SW 1271 (cell line): Measurements from ENCODE around the gene CKMT2.

ENCODE experiments used
- DNase-seq, 2 experiments: peaks; one replicate each; lab custom pipeline; 2025; lab: John Stamatoyannopoulos, UW

Gene CKMT2

DNA sequence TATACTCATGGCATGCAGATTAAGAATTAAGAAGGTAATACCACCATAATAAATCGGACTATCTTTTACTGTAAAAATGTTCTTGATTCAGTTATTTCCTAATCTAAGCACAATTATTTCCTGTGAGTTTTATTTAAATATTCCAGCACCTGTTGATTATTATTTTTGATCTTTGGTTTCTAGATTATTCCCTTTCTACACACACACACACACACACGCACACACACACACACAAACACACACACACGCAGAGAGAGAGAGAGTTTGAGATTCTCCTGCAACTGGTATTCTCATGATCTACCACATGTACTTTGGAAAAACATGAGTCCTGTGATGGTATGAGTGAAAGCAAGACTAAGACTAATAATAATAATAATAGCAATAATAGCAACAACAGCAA is 17.0 kb upstream of the CKMT2 start:
- DNase-seq, result no peak

DNA sequence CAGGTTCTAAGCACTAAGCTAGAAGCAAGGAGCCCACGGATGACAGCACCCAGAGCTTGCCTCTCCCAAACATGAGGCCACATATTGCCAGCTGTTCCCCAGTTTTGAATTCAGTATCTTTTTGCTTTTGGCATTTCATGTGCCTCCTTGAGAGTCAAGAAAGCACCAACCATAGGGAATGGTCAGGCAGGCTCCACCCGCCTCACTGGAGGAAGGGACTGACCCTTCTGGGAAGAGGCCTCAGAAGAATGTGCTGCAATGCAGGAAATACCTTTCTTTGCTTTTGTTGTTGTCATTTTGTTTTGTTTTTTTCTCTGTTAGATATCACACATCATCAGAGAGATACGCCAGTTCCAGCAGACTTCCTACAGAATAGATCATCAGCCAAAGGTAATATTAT is 13.7 kb upstream of the CKMT2 start:
- no peak for DNase-seq

DNA sequence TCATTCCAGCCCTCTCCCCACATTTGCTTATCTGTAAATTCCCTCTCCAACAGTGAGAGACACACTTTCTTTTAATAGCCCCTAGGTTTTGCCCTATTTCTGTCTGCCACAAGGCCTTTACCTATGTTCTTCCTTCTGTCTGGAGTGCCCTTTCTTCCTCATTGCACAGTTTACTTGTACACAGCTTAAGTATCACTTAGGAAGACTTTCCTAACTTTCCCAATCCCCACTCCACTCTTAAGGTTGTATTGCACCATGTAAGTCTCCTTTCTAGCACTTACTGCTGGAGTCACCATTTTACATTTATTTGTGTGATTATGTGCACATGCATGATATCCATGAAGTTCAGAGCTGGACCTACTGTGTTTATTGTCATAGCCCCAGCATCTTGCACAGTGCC is 10.8 kb upstream of the CKMT2 start:
- no peak for DNase-seq

DNA sequence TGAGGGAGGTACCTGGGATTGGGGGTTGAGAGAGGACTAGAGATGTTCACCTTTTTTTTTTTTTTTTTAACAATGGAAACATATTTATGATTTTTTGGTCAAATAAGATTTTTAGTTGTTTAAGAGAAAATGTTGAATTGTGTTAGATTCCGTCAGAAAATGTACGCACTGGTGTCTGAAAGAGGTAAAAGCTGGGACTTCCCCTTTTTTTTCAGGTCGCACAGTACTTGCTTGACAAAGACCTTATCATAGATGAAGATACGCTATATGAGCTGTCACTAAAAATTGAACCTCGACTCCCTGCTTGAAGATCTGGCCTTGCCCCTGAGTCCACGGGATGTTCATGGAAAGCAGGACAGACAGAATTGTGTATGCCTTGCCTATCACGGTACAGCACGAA is 7.7 kb upstream of the CKMT2 start:
- no peak for DNase-seq

DNA sequence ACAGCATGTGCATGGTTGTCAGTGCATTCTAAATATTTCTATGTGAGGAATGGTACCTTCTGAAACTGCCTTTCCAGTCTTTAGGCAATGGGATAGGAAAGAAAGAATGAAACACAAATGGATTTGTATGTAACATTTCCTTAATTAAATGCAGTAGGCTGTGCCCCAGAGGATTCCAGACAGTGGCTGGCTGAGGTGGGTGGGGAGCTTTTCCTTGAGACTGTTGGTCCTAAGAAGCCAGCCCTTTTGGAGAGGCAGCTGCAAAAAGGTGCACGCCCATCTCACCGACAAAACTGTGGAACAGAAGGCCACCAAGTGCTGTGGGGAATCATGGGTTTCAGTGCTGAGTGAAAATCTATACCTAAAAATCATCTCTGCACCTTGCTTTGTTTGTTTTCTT is 6.8 kb upstream of the CKMT2 start:
- no peak for DNase-seq

DNA sequence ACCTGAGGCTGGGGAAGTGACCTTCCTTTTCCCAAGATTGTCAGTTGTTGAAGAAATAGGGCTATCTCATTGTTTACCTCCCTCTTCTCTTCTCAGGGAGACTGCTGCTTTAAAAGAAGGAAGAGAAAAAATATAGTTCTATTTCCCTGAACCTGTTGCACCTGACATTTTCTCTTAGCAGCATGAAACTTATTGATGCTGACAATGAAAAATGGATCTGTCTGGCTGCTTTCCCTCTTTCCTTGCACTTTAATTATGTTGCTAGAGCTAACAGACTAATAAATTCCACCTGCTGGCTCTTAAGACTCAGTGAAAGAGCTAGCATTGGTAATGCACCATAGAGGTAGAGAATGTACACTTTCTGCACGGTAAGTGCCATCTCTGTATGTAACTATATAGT is 6.2 kb upstream of the CKMT2 start:
- no peak for DNase-seq

DNA sequence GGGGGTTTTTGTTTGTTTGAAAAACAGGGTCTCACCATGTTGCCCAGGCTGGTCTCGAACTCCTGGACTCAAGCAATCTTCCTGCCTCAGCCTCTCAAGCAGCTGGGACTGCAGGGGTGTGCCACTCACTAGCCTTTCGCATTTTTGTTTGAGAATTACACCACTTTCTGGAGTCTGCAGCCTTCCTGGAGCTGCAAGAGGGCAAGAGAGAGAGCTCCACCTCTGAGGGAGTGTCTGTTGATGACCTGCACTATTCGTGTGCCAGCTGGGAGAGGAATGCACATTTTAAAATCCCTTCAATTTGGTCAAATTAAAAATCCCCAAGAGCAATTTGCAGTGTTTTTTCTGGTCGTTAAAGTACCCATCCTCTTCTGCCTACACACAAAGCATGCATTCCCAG is 5.0 kb upstream of the CKMT2 start:
- DNase-seq, result no peak

DNA sequence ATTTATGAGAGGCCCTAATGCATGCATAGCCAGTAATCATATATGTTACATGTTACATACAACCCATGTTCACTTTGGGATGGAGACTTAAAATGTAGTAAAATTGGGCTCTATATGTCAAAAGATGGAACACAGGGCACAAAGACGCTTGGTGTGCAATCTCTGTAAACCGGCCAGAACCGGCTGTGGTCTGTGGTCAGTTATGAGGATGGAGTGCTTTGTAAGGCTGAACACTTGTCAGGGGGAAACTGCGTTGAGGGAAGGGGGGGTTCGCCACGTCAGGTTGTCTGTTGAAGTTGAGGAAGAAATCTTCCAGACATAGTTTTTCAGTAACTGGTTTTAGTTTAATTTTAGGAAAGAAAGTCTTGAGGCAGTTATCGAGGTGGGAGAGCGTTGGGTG is 2.7 kb upstream of the CKMT2 start:
- DNase-seq, result no peak

DNA sequence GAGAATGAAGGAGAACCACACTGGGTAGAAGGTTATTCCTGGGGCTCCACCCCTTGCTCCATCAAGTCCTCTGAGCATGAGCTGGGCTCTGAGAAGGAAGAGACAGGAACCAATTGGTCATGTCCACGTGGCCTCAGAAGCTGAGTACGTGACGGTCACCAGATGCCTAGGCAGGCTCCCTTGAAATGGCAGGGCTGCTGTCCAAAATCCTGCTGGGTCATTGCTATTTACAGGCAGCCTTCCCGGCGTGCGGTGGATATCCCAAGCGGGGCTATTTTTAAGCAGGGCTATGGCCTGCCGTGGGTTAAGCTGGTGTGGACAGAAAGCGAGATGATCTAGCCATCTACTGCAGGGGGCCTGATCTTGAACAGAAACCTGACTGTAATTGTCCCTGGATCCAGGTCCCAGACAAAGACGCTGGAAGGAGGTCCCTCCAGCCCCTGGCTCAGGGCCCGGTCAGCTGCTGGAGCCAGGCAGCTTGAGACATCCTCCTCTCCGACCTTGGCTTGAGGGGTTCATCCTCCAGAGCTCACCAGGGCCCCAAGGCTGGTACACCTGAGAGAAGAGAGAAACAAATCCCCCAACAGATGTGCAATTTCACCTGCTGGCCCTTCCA is 550 bp upstream of the CKMT2 start:
- no peak for DNase-seq

DNA sequence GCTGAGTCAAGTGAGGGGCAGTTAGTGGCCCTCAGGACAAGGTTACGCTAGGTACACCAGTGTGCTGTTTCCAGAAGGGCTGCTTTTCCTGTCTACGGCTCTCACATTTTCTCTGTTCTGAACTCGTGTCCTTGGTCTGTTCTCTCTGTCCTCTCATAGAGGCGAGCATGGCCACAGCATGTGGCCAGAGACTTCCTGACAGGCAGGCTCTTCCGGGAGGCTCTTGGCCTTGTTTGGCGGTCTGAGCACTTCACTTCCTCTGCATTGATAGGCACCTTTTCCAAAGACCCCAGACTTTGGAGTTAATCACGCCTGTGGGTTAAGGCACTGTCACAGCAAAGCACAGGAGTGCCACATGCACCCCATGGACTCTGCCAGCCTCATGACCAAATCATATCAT is 1.2 kb downstream of the CKMT2 start:
- DNase-seq, result no peak

DNA sequence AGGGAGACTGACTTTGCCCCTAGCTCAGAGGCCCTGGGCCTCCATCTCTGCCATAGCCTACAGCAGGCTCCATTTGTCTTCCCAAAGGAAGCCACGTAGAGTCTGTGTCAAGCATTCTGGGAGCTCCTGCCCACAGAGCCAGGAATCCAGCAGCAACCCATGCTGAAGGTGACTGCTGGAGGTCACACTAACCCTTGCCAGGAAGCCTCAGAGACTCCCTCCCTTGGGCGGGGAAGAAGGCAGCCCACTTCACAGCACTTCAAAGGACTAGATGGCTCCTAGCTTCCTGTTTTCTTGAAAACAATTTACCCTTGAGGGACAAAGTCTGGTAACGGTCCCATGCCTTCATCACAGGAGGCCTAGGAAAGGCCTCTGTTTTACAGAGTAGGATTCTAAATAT is 1.7 kb downstream of the CKMT2 start:
- DNase-seq, result no peak

DNA sequence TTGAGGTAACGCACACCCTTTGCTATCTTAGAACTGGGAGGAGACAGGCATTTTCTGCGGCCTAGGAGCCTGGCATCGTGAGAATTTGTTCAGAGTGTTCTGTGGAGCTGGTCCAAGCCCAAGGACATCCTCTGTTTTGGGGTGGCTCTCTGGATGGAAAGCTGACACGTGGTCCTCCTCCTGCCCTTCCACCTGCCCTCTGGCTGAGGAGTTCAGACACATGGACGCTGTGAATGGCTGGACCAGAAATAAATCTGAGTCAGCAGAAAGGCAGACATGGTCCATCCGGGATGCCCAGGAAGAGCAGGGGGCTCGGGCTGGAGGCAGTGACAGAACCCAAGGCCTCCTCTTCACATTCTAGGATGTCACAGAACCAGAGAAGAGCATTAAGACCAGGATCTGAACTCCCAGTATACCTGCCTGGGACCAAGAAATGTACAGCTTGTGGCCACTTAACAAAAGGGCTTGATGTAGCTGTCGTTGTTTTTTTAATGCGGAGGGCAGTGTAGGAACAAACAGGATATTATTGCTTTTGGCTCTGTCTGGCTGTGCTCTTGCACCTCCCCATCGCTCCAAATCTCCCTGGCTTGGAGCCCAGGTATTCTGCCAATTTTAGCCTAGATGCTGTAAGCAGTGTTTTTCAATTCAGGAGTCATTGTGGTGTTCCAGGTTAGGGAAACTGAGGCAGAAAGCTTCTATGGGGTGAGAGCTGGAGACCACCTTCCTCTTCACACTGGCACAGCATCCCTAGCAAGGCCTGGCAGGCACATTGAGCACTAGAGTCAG is 2.4 kb downstream of the CKMT2 start:
- DNase-seq, result no peak

DNA sequence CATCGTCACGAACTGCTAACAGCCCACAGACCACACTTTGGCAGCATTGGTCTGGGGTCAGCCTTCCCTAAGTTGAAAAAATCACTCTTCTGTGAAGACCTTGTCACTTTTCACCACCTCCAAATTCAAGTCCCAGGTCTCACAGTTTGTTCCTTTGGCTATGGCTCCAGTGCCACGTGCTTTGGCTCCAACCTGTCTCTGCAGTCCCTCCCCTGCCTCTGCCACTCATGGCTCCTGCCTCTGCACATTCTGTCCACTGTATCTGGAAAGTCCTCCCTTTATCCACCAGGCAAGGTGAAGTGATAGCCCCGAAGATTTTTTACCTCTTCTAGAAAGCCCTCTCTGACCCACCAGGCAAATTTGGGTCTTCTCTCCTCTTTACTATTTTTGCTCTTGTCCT is 5.3 kb downstream of the CKMT2 start:
- no peak for DNase-seq

DNA sequence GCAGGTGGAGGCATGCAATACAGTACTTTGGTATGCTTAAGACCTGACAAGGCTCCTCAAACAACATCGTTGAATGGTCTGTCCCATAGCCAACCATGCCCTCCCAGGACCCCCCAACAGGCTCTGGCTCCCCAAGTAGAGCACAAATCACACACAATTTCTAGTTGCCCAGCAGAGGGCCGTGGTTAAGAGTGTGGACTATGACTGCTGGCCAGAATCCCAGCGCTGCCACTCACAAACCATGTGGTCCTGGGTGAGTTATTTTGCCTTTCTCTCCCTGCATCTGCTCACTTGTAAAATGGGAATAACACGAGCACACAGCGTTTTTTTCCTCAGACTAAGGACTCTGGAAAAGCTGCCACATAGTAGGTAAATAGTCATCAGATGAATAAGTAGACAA is 6.5 kb downstream of the CKMT2 start:
- no peak for DNase-seq

DNA sequence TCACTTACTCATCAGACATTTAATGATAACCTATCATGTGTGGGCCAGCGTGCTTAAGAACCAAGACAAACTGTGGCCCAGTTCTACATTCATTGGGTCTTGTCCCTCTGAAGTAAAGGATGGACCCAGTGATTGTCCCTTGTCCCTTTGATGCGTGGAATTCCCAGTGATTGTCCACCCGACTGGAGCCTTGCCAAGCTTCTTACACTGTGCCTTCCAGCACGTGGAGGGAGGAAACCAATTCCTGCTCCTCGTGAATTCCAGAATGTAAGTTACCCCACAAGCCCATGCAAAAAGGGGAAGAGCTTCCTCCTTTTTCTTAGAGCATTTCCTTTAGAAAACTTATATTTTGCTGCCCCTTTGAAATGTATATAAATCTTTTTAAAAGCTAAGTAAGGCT is 7.9 kb downstream of the CKMT2 start:
- no peak for DNase-seq

DNA sequence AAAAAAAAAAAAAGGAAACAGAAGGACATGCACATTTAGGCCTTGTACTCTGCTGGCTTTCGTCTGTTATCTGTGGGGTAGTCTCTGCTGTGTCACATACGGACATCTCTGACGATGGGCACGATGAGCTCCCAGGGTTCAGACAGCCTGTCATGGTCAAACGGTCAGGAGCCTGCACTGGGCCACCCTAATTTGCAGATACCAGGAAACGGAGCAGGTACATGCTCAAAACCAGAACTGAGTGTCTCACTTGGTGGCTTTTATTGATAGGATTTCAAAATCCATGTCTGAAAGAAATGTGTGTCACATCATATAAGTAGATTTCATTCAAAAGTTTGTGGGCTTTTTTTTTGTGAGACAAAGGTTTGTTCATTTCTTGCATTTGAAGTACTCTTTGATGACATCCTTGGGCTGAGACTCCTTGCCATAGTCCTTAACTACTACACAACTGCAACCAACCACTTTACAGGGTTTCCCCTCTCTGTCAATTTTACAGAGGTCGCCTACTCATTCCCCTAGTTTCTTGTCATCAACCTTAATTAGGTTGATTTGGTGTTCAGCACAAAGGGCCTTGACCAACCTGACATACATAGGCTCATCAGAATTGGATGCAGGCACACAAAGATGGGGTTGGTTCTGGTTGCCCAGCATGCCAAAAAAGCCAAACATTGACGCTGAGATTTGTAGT is 9.0 kb downstream of the CKMT2 start:
- DNase-seq, result no peak

DNA sequence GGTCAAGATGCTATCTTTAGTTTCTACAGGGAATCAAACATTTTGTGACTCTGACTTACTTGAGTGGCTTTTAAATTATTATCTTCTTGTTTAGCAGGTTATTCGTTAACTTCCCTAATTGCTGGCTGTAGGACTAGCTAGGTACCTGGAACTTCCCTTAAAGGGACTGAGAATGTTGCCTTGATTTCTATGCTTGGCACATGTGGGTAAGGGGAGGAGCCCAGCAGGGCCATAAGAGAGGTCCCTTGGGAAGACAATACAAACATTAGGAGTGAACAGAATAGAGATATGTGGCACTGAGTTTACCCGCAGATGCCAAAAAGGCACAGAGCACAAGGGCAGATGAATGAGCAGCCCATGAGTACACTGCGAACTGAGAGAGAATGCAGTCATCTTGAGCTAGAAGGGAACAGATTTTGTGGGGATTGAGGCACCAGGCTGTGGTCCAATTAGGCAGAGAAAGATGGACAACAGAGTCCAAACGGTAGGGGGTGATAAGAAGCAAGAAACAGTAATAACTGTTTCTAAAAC is 9.8 kb downstream of the CKMT2 start:
- no peak for DNase-seq

DNA sequence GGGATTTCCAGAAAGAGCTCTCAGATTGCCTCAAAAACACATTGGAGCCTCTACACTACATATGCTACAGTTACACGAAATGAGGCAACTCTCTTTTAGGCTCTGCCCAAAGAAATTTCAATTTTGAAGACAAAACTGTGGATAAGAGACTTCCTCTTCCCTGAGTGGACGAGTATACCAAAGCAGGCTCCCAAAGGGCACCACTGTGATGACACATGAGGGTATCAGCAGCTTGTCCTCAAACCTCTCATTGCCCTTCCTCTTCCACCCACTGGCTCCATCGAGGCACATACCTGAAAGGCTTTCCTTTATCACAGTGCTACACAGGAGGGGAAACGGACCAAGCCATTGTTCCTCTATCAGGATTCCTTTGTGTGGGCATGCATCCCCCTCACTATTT is 11.3 kb downstream of the CKMT2 start:
- no peak for DNase-seq

DNA sequence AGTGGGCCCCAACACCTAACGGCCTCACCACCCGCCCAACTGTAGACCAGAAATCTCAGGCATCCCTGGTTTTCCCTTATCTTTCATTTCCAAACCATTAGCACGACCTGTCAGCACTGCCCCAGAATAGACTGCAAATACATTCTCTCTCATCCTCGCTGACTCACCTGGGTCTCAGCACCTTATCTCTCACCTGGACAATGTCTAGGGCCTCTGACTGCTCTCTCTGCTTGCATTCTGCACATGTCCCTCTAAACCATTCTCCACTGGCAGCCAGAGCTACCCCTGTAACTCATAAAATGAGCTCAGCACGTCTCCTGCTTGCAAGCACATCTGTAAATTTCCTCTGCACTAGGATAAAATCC is 12.7 kb downstream of the CKMT2 start:
- no peak for DNase-seq

DNA sequence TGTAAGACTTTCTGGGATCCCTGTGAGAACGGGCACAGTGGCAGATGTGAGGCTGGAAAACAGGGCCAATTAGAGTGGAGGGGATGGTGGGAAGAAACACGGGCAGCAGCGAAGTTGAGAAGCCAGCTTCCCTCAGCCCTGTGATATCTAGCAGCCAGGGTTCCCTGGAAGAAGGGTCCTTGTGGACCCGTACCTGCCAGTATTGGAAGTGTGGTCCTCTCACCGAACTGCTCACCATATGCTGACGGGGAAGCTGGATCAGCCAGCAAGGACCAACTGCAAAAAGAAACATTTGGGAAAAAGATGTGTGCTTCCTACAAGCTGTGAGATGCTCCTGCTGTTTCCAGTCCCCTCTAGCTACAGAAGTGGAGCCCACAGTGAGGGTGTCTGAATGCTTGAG is 13.6 kb downstream of the CKMT2 start:
- no peak for DNase-seq

DNA sequence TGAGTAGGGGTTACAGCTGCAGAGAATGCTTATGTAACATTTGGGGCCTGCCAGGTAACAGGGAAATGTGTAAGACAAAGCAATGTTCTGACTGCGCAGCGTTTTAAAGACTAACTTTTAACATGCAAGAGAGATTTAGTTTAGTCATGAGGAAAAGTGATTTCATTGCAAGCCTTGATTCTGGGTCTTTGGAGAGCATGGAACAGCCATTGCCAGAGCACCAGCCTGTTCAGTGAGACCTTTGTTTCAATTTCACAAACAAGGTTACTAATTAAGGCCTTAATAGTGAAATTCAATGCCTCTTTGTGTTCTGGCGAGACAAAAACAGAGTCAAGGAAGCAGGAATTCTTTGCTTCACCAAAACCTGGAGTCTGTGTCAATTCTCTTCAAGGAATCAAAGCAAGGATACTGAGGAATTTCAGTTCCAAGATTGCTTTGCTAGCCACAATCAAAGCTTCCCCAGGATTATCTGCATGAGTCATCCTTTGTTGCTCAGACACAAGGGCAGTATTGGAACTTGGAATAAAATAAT is 14.4 kb downstream of the CKMT2 start:
- DNase-seq, result no peak

DNA sequence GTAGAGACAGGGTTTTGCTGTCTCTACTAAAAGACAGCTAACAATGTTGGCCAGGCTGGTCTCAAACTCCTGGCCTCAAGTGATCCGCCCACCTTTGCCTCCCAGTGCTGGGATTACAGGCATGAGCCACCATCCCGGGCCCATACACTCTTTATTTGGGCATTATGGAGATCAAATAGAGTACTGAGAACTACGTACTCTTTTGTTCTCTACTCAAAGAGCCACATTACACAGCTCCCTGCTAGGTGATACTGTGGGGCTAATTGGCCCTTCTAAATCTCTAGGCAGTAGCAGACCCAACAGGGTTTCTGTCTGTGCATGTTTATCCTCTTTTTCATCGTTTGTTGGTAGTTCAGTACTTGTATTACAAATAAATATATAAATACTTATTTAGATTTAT is 16.1 kb downstream of the CKMT2 start:
- no peak for DNase-seq

DNA sequence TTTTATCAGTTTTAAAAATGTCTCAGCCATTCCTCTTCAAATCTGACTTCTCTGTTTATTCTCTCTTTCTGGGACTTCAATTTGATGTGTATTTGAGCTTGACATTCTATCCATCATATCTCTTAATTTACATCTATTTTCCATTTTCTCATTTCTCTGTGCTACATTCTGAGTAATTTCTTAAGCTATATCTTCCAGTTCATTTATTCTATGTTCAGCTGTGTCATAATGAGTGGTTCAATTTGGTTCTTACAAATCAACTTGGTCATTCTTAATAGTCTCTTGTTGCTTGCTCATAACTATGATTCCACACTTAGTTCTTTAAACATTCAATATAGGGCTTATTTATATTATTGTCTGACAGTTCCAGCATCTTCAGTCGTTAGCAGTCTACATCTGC is 16.9 kb downstream of the CKMT2 start:
- DNase-seq, result no peak
